Osteocyte (in vitro differentiated cells): ENCODE results near the gene SH3PXD2B. TPM values are rescaled to one million over a fixed set of nuclear protein-coding genes. Genes with fewer than 3 reads are reported as not detected.

ENCODE experiments used
- DNase-seq: peaks from one replicate; pipeline ENCODE4 v3.0.0; 2021; ENCODE audit warnings: mixed read lengths; ENCODE audit not compliant: unreplicated experiment; ENCODE audit errors: extremely low spot score
- H3K27ac Mint-ChIP-seq: one replicate; pipeline ENCODE4 v1.8.0; 2021; ENCODE audit warnings: mild to moderate bottlenecking, mixed read lengths; ENCODE audit not compliant: unreplicated experiment
- H3K27me3 Mint-ChIP-seq: one replicate; pipeline ENCODE4 v1.8.0; 2021; ENCODE audit warnings: mixed read lengths; ENCODE audit not compliant: unreplicated experiment
- H3K36me3 Mint-ChIP-seq: one replicate; pipeline ENCODE4 v1.8.0; 2021; ENCODE audit warnings: mixed read lengths; ENCODE audit not compliant: unreplicated experiment
- H3K4me1 Mint-ChIP-seq: one replicate; pipeline ENCODE4 v1.8.0; 2021; ENCODE audit warnings: mixed read lengths; ENCODE audit not compliant: unreplicated experiment
- H3K4me3 Mint-ChIP-seq: one replicate; pipeline ENCODE4 v1.8.0; 2021; ENCODE audit warnings: mild to moderate bottlenecking, moderate library complexity, mixed read lengths; ENCODE audit not compliant: unreplicated experiment
- H3K9me3 Mint-ChIP-seq: one replicate; pipeline ENCODE4 v1.8.0; 2021; ENCODE audit warnings: mixed read lengths; ENCODE audit not compliant: unreplicated experiment
- CTCF ChIP-seq: fragments of 200-600 bp; sonication (generic); IDR thresholded peaks from 2 replicates; pipeline ENCODE4 v1.5.0; 2021; ENCODE audit warnings: antibody characterized with exemption, mild to moderate bottlenecking, moderate library complexity
- total RNA-seq: library from RNA; stranded (reverse); gene quantifications from 2 replicates; pipeline ENCODE4 v1.2.1, GENCODE V29; 2021

SH3PXD2B gene
- total RNA-seq, 1 donor from 2014 or later = 114 TPM

GRCh38 chr5:172385010-172385563 lies 69.2 kb downstream of the SH3PXD2B start:
- DNase-seq = no peak
- Mint-ChIP-seq H3K4me1 (peaks cover 6% of the 10 kb centered on the region), H3K27ac (no peak overlapping the region), H3K9me3 (no peaks in the 10 kb centered on the region), H3K27me3 (no peaks in the 10 kb centered on the region), H3K4me3 (no peak overlapping the region), H3K36me3 (peaks cover 51% of the 10 kb centered on the region)
- no peak for TF ChIP-seq CTCF

GRCh38 chr5:172383191-172383802 lies 71.0 kb downstream of the SH3PXD2B start:
- no peaks in the 10 kb centered on the region for H3K27me3 Mint-ChIP-seq
- no peaks in the 10 kb centered on the region for H3K9me3 Mint-ChIP-seq
- peaks cover 4% of the 10 kb centered on the region for H3K4me1 Mint-ChIP-seq
- H3K36me3 Mint-ChIP-seq = peaks cover 55% of the 10 kb centered on the region
- no peak overlapping the region for H3K4me3 Mint-ChIP-seq
- no peak for DNase-seq
- TF ChIP-seq CTCF = no peak
- no peak overlapping the region for H3K27ac Mint-ChIP-seq

- Mint-ChIP-seq H3K4me3 (no peak overlapping the region), H3K27me3 (no peaks in the 10 kb centered on the region), H3K27ac (no peak overlapping the region), H3K9me3 (no peaks in the 10 kb centered on the region), H3K4me1 (peaks cover 4% of the 10 kb centered on the region), H3K36me3 (peaks cover 49% of the 10 kb centered on the region)
- TF ChIP-seq CTCF = no peak
- DNase-seq = no peak
These were observed 73.2 kb downstream of the SH3PXD2B start for GRCh38 chr5:172380987-172381643.

- Mint-ChIP-seq H3K36me3 (peaks cover 49% of the 10 kb centered on the region), H3K9me3 (no peaks in the 10 kb centered on the region), H3K4me1 (peaks cover 4% of the 10 kb centered on the region), H3K27ac (no peak overlapping the region), H3K4me3 (no peak overlapping the region), H3K27me3 (no peaks in the 10 kb centered on the region)
- no peak for TF ChIP-seq CTCF
- no peak for DNase-seq
These were observed 73.9 kb downstream of the SH3PXD2B start for GRCh38 chr5:172380301-172380986.

- H3K27me3 Mint-ChIP-seq = no peaks in the 10 kb centered on the region
- DNase-seq = no peak
- H3K9me3 Mint-ChIP-seq = no peaks in the 10 kb centered on the region
- H3K27ac Mint-ChIP-seq = no peak overlapping the region
- peaks cover 47% of the 10 kb centered on the region for H3K36me3 Mint-ChIP-seq
- no peak overlapping the region for H3K4me3 Mint-ChIP-seq
- peaks cover 4% of the 10 kb centered on the region for H3K4me1 Mint-ChIP-seq
- no peak for TF ChIP-seq CTCF
These were observed 74.8 kb downstream of the SH3PXD2B start for GRCh38 chr5:172379481-172379880.
